GM18511 (cell line): Measurements from ENCODE around the gene GSC.
"Not testable (repeated sequence)": the region's sequence is repeated elsewhere in the genome, so short reads cannot be mapped to it uniquely, and the experiment has no call there.

Experiments used
- ATAC-seq: cut with Tn5 transposase; IDR thresholded peaks from one replicate; pipeline ENCODE4 v1.9.1; 2021; ENCODE audit warnings: mild to moderate bottlenecking, moderate library complexity; ENCODE audit not compliant: unreplicated experiment

Gene GSC

GRCh38 chr14:94769391-94770250, at the start of gene GSC:
Gene GSC, minus strand, starts transcription at chr14:94770113. Its CDS starts 98 bp downstream, at chr14:94770015.
- ATAC-seq: no peak

- no peak for ATAC-seq
Observed at GRCh38 chr14:94819531-94819930, 49.6 kb upstream of the GSC start.

GRCh38 chr14:94816113-94816512, 46.2 kb upstream of the GSC start:
- ATAC-seq: no peak

GRCh38 chr14:94805680-94806288, 35.9 kb upstream of the GSC start:
- no peak for ATAC-seq

GRCh38 chr14:94801225-94801624, 31.3 kb upstream of the GSC start:
- ATAC-seq: no peak

- not testable (repeated sequence) for ATAC-seq
Observed at GRCh38 chr14:94800764-94801163, 30.9 kb upstream of the GSC start.

GRCh38 chr14:94797887-94798286, 28.0 kb upstream of the GSC start:
- ATAC-seq: no peak

- no peak for ATAC-seq
Observed at GRCh38 chr14:94796278-94796677, 26.4 kb upstream of the GSC start.

- no peak for ATAC-seq
Observed at GRCh38 chr14:94795372-94795771, 25.5 kb upstream of the GSC start.

- no peak for ATAC-seq
Observed at GRCh38 chr14:94793901-94794300, 24.0 kb upstream of the GSC start.

- ATAC-seq: no peak
Observed at GRCh38 chr14:94787655-94788054, 17.7 kb upstream of the GSC start.

GRCh38 chr14:94787092-94787491, 17.2 kb upstream of the GSC start:
- ATAC-seq: no peak

- ATAC-seq: no peak
Observed at GRCh38 chr14:94780536-94781399, 10.9 kb upstream of the GSC start.

- no peak for ATAC-seq
Observed at GRCh38 chr14:94779713-94780112, 9.8 kb upstream of the GSC start.

GRCh38 chr14:94775871-94776210, 5.9 kb upstream of the GSC start:
- ATAC-seq: no peak

GRCh38 chr14:94775091-94775870, 5.4 kb upstream of the GSC start:
- ATAC-seq: no peak

- no peak for ATAC-seq
Observed at GRCh38 chr14:94774344-94775090, 4.6 kb upstream of the GSC start.

GRCh38 chr14:94773655-94774343, 3.9 kb upstream of the GSC start:
- ATAC-seq: no peak

- ATAC-seq: no peak
Observed at GRCh38 chr14:94773061-94773648, 3.2 kb upstream of the GSC start.
